Ovary (tissue), 3 donors: Measurements from ENCODE around the gene CAMTA1.

Source experiments
- POLR2A ChIP-seq: fragments of 450-650 bp; IDR thresholded peaks from one replicate; pipeline ENCODE4 v1.6.1; 2017; ENCODE audit warnings: antibody characterized with exemption, mild to moderate bottlenecking, moderate library complexity
- TF ChIP-seq, protein P1 (sequence below), 3 donors: fragments of 450-650 bp in 2 of 3; fragments of 200-600 bp in 1 of 3; IDR thresholded peaks; one replicate each; pipeline versions ENCODE4 v1.5.1 to v1.8.0; 2016 to 2022; ENCODE audit warnings: antibody characterized with exemption in 3 of 3, mild to moderate bottlenecking in 1 of 3
- donor health status: DM: no; HTN: no; CAD: no.

DNA sequence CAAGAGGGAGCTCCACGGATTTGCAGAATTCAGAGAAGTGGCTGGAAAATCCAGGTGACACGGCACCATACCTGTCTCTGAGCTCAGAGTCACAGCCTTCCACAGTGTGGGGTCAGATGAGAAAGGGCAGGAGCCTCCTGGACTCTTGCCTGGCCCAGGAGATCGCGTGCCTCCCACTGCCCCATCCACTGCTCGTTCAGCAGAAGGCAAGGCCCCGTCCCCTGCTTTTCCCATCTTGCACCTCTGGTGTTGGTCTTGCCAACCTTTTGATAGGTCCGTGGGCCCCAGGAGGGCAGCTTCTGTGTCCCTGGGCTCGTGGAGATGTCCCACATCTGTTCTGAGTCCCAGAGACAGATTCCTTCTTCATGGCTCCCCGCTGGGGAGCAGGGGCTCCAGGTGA is 902.2 kb downstream of the CAMTA1 start:
- TF ChIP-seq, protein P1, sequence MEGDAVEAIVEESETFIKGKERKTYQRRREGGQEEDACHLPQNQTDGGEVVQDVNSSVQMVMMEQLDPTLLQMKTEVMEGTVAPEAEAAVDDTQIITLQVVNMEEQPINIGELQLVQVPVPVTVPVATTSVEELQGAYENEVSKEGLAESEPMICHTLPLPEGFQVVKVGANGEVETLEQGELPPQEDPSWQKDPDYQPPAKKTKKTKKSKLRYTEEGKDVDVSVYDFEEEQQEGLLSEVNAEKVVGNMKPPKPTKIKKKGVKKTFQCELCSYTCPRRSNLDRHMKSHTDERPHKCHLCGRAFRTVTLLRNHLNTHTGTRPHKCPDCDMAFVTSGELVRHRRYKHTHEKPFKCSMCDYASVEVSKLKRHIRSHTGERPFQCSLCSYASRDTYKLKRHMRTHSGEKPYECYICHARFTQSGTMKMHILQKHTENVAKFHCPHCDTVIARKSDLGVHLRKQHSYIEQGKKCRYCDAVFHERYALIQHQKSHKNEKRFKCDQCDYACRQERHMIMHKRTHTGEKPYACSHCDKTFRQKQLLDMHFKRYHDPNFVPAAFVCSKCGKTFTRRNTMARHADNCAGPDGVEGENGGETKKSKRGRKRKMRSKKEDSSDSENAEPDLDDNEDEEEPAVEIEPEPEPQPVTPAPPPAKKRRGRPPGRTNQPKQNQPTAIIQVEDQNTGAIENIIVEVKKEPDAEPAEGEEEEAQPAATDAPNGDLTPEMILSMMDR (IDR thresholded peaks at IDR 0.05): no peak
- TF ChIP-seq POLR2A: no peak
